Kidney (tissue), 14 donors: ENCODE measurements around the gene DNAH5. TPM values are rescaled to one million over a fixed set of nuclear protein-coding genes. Genes with fewer than 3 reads are reported as not detected.

Experiments
- DNase-seq, 5 donors: peaks; one replicate each; pipeline ENCODE4 v3.0.0-alpha.2; 2013 to 2020
- FAIRE-seq: peaks from 2 replicates; lab custom pipeline; 2012; peaks lifted over from hg19 to GRCh38; lab: Jason Lieb, UNC
- H3K27ac ChIP-seq, 2 donors: one replicate each; pipeline ENCODE4 v1.7.0; 2013; ENCODE audit warnings: low read depth in 2 of 2, low read length in 2 of 2, inconsistent platforms in 1 of 2
- H3K27me3 ChIP-seq: one replicate; pipeline ENCODE4 v1.7.1; 2013; ENCODE audit warnings: low read length, inconsistent platforms; ENCODE audit not compliant: control insufficient read depth, insufficient read depth
- H3K36me3 ChIP-seq, 3 donors: one replicate each; pipeline versions ENCODE4 v1.7.0 to v1.7.1; 2013; ENCODE audit warnings: low read length in 3 of 3, control low read depth in 1 of 3, inconsistent platforms in 1 of 3; ENCODE audit not compliant: insufficient read depth in 3 of 3, control insufficient read depth in 2 of 3
- H3K4me1 ChIP-seq, 3 donors: one replicate each; pipeline versions ENCODE4 v1.7.0 to v1.7.1; 2013; ENCODE audit warnings: low read length in 3 of 3, inconsistent platforms in 1 of 3, low read depth in 1 of 3; ENCODE audit not compliant: control insufficient read depth in 2 of 3, insufficient read depth in 2 of 3
- H3K4me3 ChIP-seq, 3 donors: one replicate each; pipeline versions ENCODE4 v1.7.0 to v1.8.1; 2013; ENCODE audit warnings: low read length in 3 of 3, control low read depth in 1 of 3, inconsistent platforms in 1 of 3
- H3K9ac ChIP-seq, 3 donors: one replicate each; pipeline versions ENCODE4 v1.7.0 to v1.7.1; 2013; ENCODE audit warnings: low read length in 3 of 3, control low read depth in 1 of 3, inconsistent platforms in 1 of 3
- H3K9me3 ChIP-seq, 3 donors: one replicate each; pipeline versions ENCODE4 v1.7.0 to v1.7.1; 2013; ENCODE audit warnings: low read length in 3 of 3, control low read depth in 1 of 3, inconsistent platforms in 1 of 3; ENCODE audit not compliant: control insufficient read depth in 2 of 3, insufficient read depth in 1 of 3
- CTCF ChIP-seq: IDR thresholded peaks from 3 replicates; pipeline ENCODE4 v1.5.1; 2012; ENCODE audit warnings: mild to moderate bottlenecking, moderate library complexity, borderline replicate concordance; ENCODE audit not compliant: insufficient read depth; ENCODE audit errors: extremely low read depth
- intact Hi-C: fragments of 100-400 bp; cut with DNase I; formaldehyde crosslinking; loops from one replicate; pipeline ENCODE4 v1.11.1; 2022
- polyA plus RNA-seq: library from polyadenylated mRNA; stranded (reverse); fragments of 350-450 nt; fragmentation: Illumina TruSeq; extraction: RNeasy Lipid Tissue Mini Kit (QIAGEN cat#74804); gene quantifications from one replicate; pipeline ENCODE4 v1.2.3, GENCODE V29; 2014; ENCODE audit warnings: low read depth, low replicate concordance; ENCODE audit not compliant: insufficient read depth
- total RNA-seq: library from RNA; stranded (reverse); fragmentation: NEBNext Ultra II Directional; extraction: Animal tissue kit (Norgen Biotek cat#: 25700); gene quantifications from one replicate; pipeline ENCODE4 v1.2.1, GENCODE V29; 2021
- donor health status: control.
- donor health status: control.
- donor health status: control.
- donor health status: control.
- donor health status: control.
- donor health status: DM: yes; HTN: yes; CAD: no.
- donor health status: Normal renal cell carcinoma (clear cell type).

The DNAH5 gene
- total and polyA plus RNA-seq, 2 donors from 2014 or later, result 0.49 to 16.4 TPM

GRCh38 chr5:13943676-13944075, 812 bp downstream of the DNAH5 start:
- no peak for TF ChIP-seq CTCF
- FAIRE-seq, result no peak
- H3K4me1 ChIP-seq, result no peaks in the 10 kb centered on the region

GRCh38 chr5:13941468-13941867, 3.0 kb downstream of the DNAH5 start:
- Histone ChIP-seq H3K9ac (no peak overlapping the region), H3K27ac (no peak overlapping the region), H3K4me3 (no peak overlapping the region), H3K9me3 (no peaks in the 10 kb centered on the region), H3K4me1 (no peaks in the 10 kb centered on the region), H3K27me3 (no peaks in the 10 kb centered on the region), H3K36me3 (no peaks in the 10 kb centered on the region)
- intact Hi-C loops, result no loop called here
- FAIRE-seq (no peak), DNase-seq (no peak)
- TF ChIP-seq CTCF, result no peak

More at GRCh38 chr5:13943676-13944075, 812 bp downstream of the DNAH5 start:
- Histone ChIP-seq H3K27ac (no peak overlapping the region), H3K27me3 (no peaks in the 10 kb centered on the region), H3K9me3 (no peaks in the 10 kb centered on the region), H3K36me3 (no peaks in the 10 kb centered on the region), H3K9ac (no peak overlapping the region), H3K4me3 (no peak overlapping the region)
- intact Hi-C loops, result no loop called here
- no peak for DNase-seq

GRCh38 chr5:13939638-13940037, 4.8 kb downstream of the DNAH5 start:
- no peak overlapping the region for H3K27ac ChIP-seq
- no peak for FAIRE-seq
- H3K27me3 ChIP-seq, result no peaks in the 10 kb centered on the region
- no peaks in the 10 kb centered on the region for H3K4me1 ChIP-seq
- intact Hi-C loops, result no loop called here
- no peak for TF ChIP-seq CTCF
- no peak for DNase-seq
- no peak overlapping the region for H3K9ac ChIP-seq
- H3K9me3 ChIP-seq, result no peaks in the 10 kb centered on the region
- no peak overlapping the region for H3K4me3 ChIP-seq
- H3K36me3 ChIP-seq, result no peaks in the 10 kb centered on the region

- H3K4me3 ChIP-seq, result no peak overlapping the region
- no peak for FAIRE-seq
- no peak overlapping the region for H3K9ac ChIP-seq
- no peaks in the 10 kb centered on the region for H3K27me3 ChIP-seq
- no peak overlapping the region for H3K27ac ChIP-seq
- peaks cover 0 to 7% (median 3%) of the 10 kb centered on the region in 3 donors for H3K9me3 ChIP-seq
- TF ChIP-seq CTCF, result no peak
- DNase-seq, result no peak
- H3K4me1 ChIP-seq, result no peaks in the 10 kb centered on the region
- intact Hi-C loops, result no loop called here
- no peaks in the 10 kb centered on the region for H3K36me3 ChIP-seq
Measured at GRCh38 chr5:13934921-13935320, 9.6 kb downstream of the DNAH5 start.
